HepG2 (cell line): ENCODE data around the gene FOSB. TPM values are rescaled to one million over a fixed set of nuclear protein-coding genes. Genes with fewer than 3 reads are reported as not detected.
A peak's percentile ranks its signal among the peaks of the same experiment; 100 is the strongest.

ENCODE experiments used
- DMTF1 ChIP-seq: sonication (generic); formaldehyde crosslinking; IDR thresholded peaks from 2 replicates; pipeline ENCODE4 v1.4.0; 2020; ENCODE audit warnings: mild to moderate bottlenecking, missing genetic modification reagents
- KIAA2018 ChIP-seq: sonication (generic); formaldehyde crosslinking; IDR thresholded peaks from 2 replicates; pipeline ENCODE4 v1.5.0; 2020; ENCODE audit warnings: mild to moderate bottlenecking, missing genetic modification reagents, borderline replicate concordance
- MTERF4 ChIP-seq: sonication (generic); formaldehyde crosslinking; IDR thresholded peaks from 2 replicates; pipeline ENCODE4 v1.8.0; 2023; ENCODE audit warnings: mild to moderate bottlenecking, missing genetic modification reagents
- MTF2 ChIP-seq: sonication (generic); formaldehyde crosslinking; IDR thresholded peaks from 2 replicates; pipeline ENCODE4 v1.5.0; 2020; ENCODE audit warnings: missing genetic modification reagents, borderline replicate concordance
- POLR2A ChIP-seq, 2 experiments: IDR thresholded peaks; 2 replicates each; pipeline ENCODE4 v1.6.1; 2011; ENCODE audit warnings: low read depth in 2 of 2, low read length in 2 of 2, mild to moderate bottlenecking in 1 of 2, moderate library complexity in 1 of 2; ENCODE audit not compliant: insufficient read depth in 1 of 2
- RNF2 ChIP-seq: fragments of 450-650 bp; conservative IDR thresholded peaks from 2 replicates; pipeline ENCODE4 v1.6.1; 2016; ENCODE audit warnings: low read depth
- ZNF281 ChIP-seq: sonication (generic); formaldehyde crosslinking; IDR thresholded peaks from 2 replicates; pipeline ENCODE4 v1.4.0; 2020; ENCODE audit warnings: missing genetic modification reagents, borderline replicate concordance
- ZNF282 ChIP-seq: fragments of 450-650 bp; IDR thresholded peaks from 2 replicates; pipeline ENCODE4 v1.6.1; 2018; ENCODE audit not compliant: partially characterized antibody
- ZNF292 ChIP-seq: sonication (generic); formaldehyde crosslinking; IDR thresholded peaks from 2 replicates; pipeline ENCODE4 v1.8.1; 2022; ENCODE audit warnings: mild to moderate bottlenecking, low read depth, missing genetic modification reagents, borderline replicate concordance
- ZNF724P ChIP-seq: sonication (generic); formaldehyde crosslinking; IDR thresholded peaks from 2 replicates; pipeline ENCODE4 v1.8.0; 2022; ENCODE audit warnings: missing genetic modification reagents, borderline replicate concordance
- ZNF777 ChIP-seq: sonication (generic); formaldehyde crosslinking; IDR thresholded peaks from 2 replicates; pipeline ENCODE4 v1.4.0; 2020; ENCODE audit warnings: missing genetic modification reagents
- ZNF891 ChIP-seq: sonication (generic); formaldehyde crosslinking; IDR thresholded peaks from 2 replicates; pipeline ENCODE4 v1.5.0; 2020; ENCODE audit warnings: mild to moderate bottlenecking, missing genetic modification reagents
- polyA plus RNA-seq, 8 experiments: library from polyadenylated mRNA; depleted of rRNA in 3 of 8; stranded (reverse) in 7 of 8; unstranded in 1 of 8; fragments of >200 nt; fragmentation: Illumina TruSeq in 4 of 8; extraction: Trizol in 4 of 8; gene quantifications; 2 replicates each; pipeline versions ENCODE4 v1.2.1 to v1.2.3, GENCODE V29; 2011 to 2016; ENCODE audit warnings: low read depth in 4 of 8, missing spikeins in 1 of 8, mixed read lengths in 1 of 8; ENCODE audit not compliant: insufficient read depth in 1 of 8
- total RNA-seq, 5 experiments: library from RNA; depleted of rRNA; stranded (reverse); fragments of >200 nt; fragmentation: Illumina TruSeq; extraction: Trizol; gene quantifications; 2 replicates each; pipeline ENCODE4 v1.2.3, GENCODE V29; 2016; ENCODE audit warnings: low read depth in 1 of 5

The FOSB gene
- total and polyA plus RNA-seq, 2 of the 13 experiments (the other 11 are each of a cell fraction or from before 2014, with no cell fraction given) = 2.8 to 6.0 TPM

GRCh38 chr19:45455707-45456499 is 11.9 kb upstream of the FOSB start (continued):
- no peak for TF ChIP-seq KIAA2018 (CRISPR knock-in tag)
- 0 out of 2 replicates have a peak, but pooled peaks have one; percentile 30 for TF ChIP-seq ZNF777 (CRISPR knock-in tag)
- TF ChIP-seq ZNF282 = no peak
- no peak for TF ChIP-seq MTERF4 (CRISPR knock-in tag)
- peak; percentile 60; the same call in 1 of the 2 replicates for TF ChIP-seq ZNF281 (CRISPR knock-in tag)
- no peak for TF ChIP-seq ZNF891 (CRISPR knock-in tag)
- no peak; the same call in 1 of the 2 replicates for TF ChIP-seq ZNF724P (CRISPR knock-in tag)
- TF ChIP-seq MTF2 (CRISPR knock-in tag) = no peak
- peak; percentile 55; the same call in 1 of the 2 replicates for TF ChIP-seq ZNF292 (CRISPR knock-in tag)
- TF ChIP-seq POLR2A (IDR thresholded peaks at IDR 0.05; ENCODE audit: insufficient read depth in 1 of 2, low read depth in 2 of 2, low read length in 2 of 2) = no peak; a peak in 2 of 4 replicates
- TF ChIP-seq DMTF1 (CRISPR knock-in tag) = no peak
- TF ChIP-seq RNF2 = no peak; the same call in 1 of the 2 replicates
